PFSK-1 (cell line): Measurements from ENCODE around the gene SLC35B3.

ENCODE experiments used
- FOXP2 ChIP-seq: optimal IDR thresholded peaks from 2 replicates; pipeline ENCODE3; 2011; ENCODE audit warnings: borderline replicate concordance, control low read depth, inconsistent platforms; ENCODE audit not compliant: insufficient read depth; ENCODE audit errors: extremely low read length, extremely low read depth
- POLR2AphosphoS5 ChIP-seq: IDR thresholded peaks from 2 replicates; pipeline ENCODE4 v1.6.1; 2012; ENCODE audit warnings: low read depth, mild to moderate bottlenecking, control low read depth, low read length, moderate library complexity
- SIN3A ChIP-seq: IDR thresholded peaks from 2 replicates; pipeline ENCODE4 v1.6.1; 2012; ENCODE audit warnings: mild to moderate bottlenecking, low read length, moderate library complexity, borderline replicate concordance; ENCODE audit not compliant: insufficient read depth
- TAF1 ChIP-seq: IDR thresholded peaks from 2 replicates; pipeline ENCODE4 v1.6.1; 2012; ENCODE audit warnings: low read length, control low read depth, borderline replicate concordance; ENCODE audit not compliant: insufficient read depth
- TF ChIP-seq, protein P1 (sequence below), 2 experiments: IDR thresholded peaks; 2 replicates each; pipeline versions ENCODE4 v1.6.1 to v1.8.0; 2011 to 2012; ENCODE audit warnings: low read depth in 2 of 2, low read length in 2 of 2, control low read depth in 1 of 2, inconsistent platforms in 1 of 2, mild to moderate bottlenecking in 1 of 2, moderate library complexity in 1 of 2; ENCODE audit not compliant: insufficient read depth in 1 of 2

SLC35B3 gene

DNA sequence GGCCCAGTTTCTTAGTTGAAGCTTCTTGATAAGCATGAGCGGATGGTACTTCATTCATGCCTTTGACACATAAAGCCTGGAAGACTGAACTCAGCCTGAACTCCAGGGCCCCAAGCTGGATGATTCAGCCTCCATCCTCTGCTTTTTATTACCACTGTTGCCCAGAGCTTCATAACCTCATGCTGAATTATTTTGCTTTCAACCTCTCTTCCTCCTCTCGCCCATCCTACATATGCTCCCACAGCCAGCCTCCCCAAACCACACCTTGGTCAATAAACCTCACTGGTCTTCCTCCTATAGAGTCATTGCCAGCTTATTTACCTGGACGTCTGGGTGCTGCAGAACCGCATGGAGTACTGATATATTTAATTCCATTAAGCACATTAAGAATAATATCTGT lies 59.4 kb downstream of the SLC35B3 start:
- TF ChIP-seq SIN3A (no peak), TAF1 (no peak), FOXP2 (no peak), POLR2AphosphoS5 (no peak)
- TF ChIP-seq, protein P1, sequence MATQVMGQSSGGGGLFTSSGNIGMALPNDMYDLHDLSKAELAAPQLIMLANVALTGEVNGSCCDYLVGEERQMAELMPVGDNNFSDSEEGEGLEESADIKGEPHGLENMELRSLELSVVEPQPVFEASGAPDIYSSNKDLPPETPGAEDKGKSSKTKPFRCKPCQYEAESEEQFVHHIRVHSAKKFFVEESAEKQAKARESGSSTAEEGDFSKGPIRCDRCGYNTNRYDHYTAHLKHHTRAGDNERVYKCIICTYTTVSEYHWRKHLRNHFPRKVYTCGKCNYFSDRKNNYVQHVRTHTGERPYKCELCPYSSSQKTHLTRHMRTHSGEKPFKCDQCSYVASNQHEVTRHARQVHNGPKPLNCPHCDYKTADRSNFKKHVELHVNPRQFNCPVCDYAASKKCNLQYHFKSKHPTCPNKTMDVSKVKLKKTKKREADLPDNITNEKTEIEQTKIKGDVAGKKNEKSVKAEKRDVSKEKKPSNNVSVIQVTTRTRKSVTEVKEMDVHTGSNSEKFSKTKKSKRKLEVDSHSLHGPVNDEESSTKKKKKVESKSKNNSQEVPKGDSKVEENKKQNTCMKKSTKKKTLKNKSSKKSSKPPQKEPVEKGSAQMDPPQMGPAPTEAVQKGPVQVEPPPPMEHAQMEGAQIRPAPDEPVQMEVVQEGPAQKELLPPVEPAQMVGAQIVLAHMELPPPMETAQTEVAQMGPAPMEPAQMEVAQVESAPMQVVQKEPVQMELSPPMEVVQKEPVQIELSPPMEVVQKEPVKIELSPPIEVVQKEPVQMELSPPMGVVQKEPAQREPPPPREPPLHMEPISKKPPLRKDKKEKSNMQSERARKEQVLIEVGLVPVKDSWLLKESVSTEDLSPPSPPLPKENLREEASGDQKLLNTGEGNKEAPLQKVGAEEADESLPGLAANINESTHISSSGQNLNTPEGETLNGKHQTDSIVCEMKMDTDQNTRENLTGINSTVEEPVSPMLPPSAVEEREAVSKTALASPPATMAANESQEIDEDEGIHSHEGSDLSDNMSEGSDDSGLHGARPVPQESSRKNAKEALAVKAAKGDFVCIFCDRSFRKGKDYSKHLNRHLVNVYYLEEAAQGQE (IDR thresholded peaks at IDR 0.05; ENCODE audit: insufficient read depth in 1 of 2, low read depth in 2 of 2, low read length in 2 of 2) = no peak
